ENCODE results near the gene SMYD3. TPM values are rescaled to one million over a fixed set of nuclear protein-coding genes. Genes with fewer than 3 reads are reported as not detected.

The SMYD3 gene
- total and polyA plus RNA-seq, 8 donors: 20.4 to 35.1 (median 24.3) TPM

DNA sequence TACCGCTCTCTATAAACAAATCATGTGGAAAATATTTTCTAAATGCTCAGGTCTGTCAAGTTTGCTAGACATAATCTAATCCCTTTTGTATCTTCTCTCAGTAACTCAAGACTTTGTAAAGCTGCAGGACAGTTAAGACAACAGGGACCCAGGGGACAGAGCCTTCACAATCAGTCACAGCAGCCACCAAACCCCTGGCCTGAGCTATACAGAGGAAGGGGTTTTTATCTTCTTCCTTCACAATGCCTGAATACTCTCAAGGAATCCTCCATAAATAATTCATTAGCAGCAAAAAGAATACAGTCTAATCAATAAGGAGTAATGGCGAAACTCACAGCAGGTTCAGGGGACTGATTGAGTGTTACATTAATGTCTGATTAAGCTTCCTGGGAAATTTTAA, 368.3 kb downstream of the SMYD3 start:
- H3K9me3 ChIP-seq: no peaks in the 10 kb centered on the region
- intact Hi-C loops (cut with DNase I): no loop called here
- ATAC-seq (no peak), DNase-seq (no peak)
- no peak overlapping the region for H3K4me3 ChIP-seq
- no peaks in the 10 kb centered on the region for H3K27me3 ChIP-seq
- H3K4me1 ChIP-seq: no peaks in the 10 kb centered on the region
- H3K27ac ChIP-seq: no peak overlapping the region
- H3K36me3 ChIP-seq: no peaks in the 10 kb centered on the region
- TF ChIP-seq, protein P1, sequence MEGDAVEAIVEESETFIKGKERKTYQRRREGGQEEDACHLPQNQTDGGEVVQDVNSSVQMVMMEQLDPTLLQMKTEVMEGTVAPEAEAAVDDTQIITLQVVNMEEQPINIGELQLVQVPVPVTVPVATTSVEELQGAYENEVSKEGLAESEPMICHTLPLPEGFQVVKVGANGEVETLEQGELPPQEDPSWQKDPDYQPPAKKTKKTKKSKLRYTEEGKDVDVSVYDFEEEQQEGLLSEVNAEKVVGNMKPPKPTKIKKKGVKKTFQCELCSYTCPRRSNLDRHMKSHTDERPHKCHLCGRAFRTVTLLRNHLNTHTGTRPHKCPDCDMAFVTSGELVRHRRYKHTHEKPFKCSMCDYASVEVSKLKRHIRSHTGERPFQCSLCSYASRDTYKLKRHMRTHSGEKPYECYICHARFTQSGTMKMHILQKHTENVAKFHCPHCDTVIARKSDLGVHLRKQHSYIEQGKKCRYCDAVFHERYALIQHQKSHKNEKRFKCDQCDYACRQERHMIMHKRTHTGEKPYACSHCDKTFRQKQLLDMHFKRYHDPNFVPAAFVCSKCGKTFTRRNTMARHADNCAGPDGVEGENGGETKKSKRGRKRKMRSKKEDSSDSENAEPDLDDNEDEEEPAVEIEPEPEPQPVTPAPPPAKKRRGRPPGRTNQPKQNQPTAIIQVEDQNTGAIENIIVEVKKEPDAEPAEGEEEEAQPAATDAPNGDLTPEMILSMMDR (IDR thresholded peaks at IDR 0.05): no peak

DNA sequence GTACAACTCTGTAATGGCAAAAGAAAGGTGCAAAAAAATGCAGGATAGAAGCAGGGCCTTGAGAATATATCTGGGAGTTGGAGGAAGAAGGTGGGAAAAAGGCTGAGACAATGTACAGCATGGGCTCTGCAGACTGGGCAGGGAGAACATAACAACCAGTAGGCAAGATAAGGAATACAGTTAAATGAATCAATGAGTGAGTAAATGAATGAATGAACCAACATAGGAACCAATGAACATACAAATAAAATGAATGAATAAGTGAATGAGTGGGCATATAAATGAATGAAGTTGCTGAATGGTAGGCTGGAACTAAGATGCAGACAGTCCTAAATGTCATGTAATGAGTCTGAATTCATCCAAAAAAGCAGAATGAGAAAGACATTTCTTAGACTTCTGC, 370.6 kb downstream of the SMYD3 start:
- ATAC-seq (no peak), DNase-seq (no peak)
- no peak overlapping the region for H3K4me3 ChIP-seq
- intact Hi-C loops (cut with DNase I): no loop called here
- H3K9me3 ChIP-seq: no peaks in the 10 kb centered on the region
- no peaks in the 10 kb centered on the region for H3K4me1 ChIP-seq
- TF ChIP-seq, protein P1 (IDR thresholded peaks at IDR 0.05): no peak
- no peaks in the 10 kb centered on the region for H3K27me3 ChIP-seq
- H3K27ac ChIP-seq: no peak overlapping the region
- H3K36me3 ChIP-seq: no peaks in the 10 kb centered on the region

DNA sequence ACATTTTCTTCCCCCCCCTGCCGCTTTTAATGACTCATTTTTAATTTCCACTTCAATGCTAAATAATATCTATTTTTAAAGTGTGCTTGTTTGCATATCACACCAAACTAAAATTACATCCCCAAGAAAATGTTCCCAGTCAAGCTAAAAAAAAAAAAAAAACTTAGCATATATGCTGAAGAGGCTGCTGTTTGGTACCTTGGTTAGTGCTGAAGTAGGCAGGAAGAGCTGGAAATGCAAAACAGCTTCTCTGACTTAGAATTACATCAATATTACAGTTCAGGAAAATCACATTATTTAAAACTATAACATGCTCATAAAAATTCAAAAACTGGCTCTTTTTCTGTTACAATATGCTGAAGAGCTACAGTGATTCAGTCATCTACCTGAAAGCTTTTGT, 372.3 kb downstream of the SMYD3 start:
- H3K4me3 ChIP-seq: no peak overlapping the region
- H3K27ac ChIP-seq: no peak overlapping the region
- H3K9me3 ChIP-seq: no peaks in the 10 kb centered on the region
- DNase-seq (no peak), ATAC-seq (no peak)
- no peaks in the 10 kb centered on the region for H3K4me1 ChIP-seq
- no peaks in the 10 kb centered on the region for H3K36me3 ChIP-seq
- intact Hi-C loops (cut with DNase I): no loop called here
- no peaks in the 10 kb centered on the region for H3K27me3 ChIP-seq
- TF ChIP-seq, protein P1 (IDR thresholded peaks at IDR 0.05): no peak

DNA sequence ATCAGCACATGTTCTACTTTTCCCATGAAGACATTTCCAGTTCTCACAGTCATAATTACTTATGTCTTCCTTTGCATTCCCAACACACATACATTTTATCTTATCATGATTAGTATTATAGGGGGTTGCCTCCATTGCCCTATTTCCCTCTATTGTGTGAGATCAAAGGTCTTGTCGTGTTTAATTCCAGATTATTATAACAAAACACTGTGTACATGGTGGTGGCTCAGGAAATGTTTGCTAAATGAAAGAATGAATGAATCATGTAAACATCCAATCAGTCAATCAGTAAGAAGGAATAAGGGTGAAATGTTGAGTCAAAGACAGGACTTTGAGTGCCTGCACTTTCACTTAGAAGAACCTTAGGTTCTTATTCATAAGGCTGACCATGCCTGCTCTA, 376.0 kb downstream of the SMYD3 start:
- DNase-seq: no peak
- Histone ChIP-seq H3K4me3 (no peak overlapping the region), H3K27me3 (no peaks in the 10 kb centered on the region), H3K9me3 (no peaks in the 10 kb centered on the region), H3K27ac (no peak overlapping the region), H3K36me3 (no peaks in the 10 kb centered on the region), H3K4me1 (no peaks in the 10 kb centered on the region)
- TF ChIP-seq, protein P1 (IDR thresholded peaks at IDR 0.05): no peak
- no peak for ATAC-seq
- intact Hi-C loops (cut with DNase I): no loop called here

DNA sequence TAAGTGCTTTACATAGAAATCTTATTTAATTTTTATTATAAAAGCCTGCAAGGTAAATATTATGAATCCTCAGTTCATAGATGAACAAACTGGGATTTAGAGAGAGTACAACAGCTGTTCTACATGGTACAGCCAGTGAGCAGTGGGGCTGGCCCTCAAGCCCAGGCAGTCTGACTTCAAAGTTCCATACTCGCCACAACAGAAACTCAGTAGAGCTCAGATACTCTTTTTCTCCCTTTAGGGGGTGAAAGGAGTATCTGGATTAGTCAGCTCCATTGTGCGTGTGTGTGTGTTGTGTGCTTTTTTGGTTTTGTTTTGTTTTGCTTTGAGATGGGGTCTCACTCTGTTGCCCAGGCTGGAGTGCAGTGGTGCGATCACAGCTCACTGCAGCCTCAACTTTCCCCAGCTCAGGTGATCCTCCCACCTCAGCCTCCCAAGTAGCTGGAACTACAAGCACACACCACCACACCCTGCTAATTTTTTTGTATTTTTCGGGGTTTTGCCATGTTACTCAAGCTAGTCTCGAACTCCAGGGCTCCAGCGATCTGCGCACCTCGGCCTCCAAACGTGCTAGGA, 378.5 kb downstream of the SMYD3 start:
- DNase-seq: no peak
- Histone ChIP-seq H3K27me3 (no peaks in the 10 kb centered on the region), H3K4me1 (no peaks in the 10 kb centered on the region), H3K9me3 (no peaks in the 10 kb centered on the region), H3K4me3 (no peak overlapping the region), H3K27ac (no peak overlapping the region), H3K36me3 (no peaks in the 10 kb centered on the region)
- TF ChIP-seq, protein P1 (IDR thresholded peaks at IDR 0.05): no peak
- no peak for ATAC-seq
- intact Hi-C loops (cut with DNase I): no loop called here
